CD4-positive, alpha-beta T cell treated with Interleukin-21 for 1 hour (primary cell): Measurements from ENCODE around the gene C22orf42.
A peak's percentile ranks its signal among the peaks of the same experiment; 100 is the strongest.

Experiments used
- DNase-seq: peaks from one replicate; pipeline ENCODE4 v3.0.0-alpha.2; 2020

The C22orf42 gene

DNA sequence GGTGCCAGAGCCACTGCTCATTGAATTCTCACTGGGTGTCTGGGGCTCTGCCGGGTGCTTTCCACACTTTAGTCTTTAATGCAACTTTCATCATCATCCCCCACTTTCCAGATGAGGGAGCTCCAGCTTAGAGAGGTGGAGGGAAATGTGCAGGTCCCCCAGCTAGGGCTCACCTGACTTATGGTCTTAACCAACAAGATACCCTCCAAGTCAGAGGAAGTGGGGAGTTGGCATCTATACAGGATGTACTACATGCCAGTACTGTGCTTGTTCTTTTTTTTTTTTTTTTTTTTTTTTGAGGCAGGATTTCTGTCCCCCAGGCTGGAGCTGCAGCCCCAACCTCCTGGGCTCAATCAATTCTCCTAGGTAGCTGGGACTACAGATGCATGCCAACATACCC is 26.3 kb downstream of the C22orf42 start:
- DNase-seq = no peak

- no peak for DNase-seq
Observed at GRCh38 chr22:32132126-32132525, 27.0 kb downstream of the C22orf42 start.

DNA sequence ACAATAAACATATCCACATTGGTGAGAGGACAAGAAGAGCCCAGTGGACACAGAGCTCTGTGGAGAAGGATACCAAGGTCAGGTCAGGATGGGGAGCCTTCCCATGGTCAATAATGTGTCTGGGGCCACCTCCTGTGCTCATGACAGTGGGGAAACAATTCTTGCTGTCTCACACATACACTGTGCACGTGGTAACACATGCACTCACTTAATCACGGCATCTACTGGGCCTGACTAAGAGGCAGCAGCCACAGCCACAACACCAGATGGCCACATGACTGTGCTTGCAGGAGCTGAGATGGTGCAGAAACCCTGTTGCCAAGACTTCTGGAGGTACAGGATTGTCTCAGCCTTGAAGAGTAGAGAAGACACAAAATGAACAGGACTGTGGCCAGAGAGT is 28.6 kb downstream of the C22orf42 start:
- DNase-seq = no peak

DNA sequence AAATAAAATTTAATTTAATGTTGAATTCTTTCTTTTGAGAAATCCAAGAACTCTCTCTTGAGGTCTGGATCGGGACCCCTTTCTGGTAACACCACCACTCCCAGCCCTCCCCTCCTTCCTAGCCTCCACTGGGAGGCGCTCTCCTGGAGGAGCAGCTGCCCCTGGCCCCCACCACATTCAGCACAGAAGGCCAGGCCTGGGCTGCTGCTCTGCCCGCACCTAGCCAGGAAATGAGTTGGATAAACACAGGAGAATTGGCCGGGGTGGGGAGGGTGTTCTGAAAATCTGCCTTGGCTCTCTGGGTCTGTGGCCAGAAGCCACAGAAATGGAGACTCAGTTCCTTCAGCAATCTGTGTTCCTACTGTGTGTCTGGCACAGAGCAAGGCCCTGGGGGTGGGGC is 31.2 kb downstream of the C22orf42 start:
- DNase-seq = no peak

- DNase-seq = no peak
Observed at GRCh38 chr22:32123657-32124056, 35.4 kb downstream of the C22orf42 start.

- DNase-seq = no peak
Observed at GRCh38 chr22:32122899-32123298, 36.2 kb downstream of the C22orf42 start.

DNA sequence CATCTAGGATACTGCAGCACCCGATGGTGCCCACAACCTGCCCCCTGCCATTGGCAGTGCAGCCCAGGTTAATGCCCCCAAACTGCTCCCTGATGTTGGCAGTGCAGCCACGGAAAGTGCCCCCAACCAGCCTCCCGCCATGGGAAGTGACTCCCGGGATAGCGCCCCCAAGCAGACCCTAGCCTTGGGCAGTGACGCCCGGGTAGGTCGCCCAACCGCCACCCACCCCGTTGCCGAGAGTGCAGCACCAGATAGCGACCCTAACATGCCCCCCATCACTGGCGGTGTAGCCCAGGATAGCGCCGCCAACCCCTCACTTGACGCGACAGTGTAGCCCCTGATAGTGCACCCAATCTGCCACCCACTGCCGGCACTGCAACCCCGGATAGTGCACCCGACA is 38.5 kb downstream of the C22orf42 start:
- DNase-seq = no peak

DNA sequence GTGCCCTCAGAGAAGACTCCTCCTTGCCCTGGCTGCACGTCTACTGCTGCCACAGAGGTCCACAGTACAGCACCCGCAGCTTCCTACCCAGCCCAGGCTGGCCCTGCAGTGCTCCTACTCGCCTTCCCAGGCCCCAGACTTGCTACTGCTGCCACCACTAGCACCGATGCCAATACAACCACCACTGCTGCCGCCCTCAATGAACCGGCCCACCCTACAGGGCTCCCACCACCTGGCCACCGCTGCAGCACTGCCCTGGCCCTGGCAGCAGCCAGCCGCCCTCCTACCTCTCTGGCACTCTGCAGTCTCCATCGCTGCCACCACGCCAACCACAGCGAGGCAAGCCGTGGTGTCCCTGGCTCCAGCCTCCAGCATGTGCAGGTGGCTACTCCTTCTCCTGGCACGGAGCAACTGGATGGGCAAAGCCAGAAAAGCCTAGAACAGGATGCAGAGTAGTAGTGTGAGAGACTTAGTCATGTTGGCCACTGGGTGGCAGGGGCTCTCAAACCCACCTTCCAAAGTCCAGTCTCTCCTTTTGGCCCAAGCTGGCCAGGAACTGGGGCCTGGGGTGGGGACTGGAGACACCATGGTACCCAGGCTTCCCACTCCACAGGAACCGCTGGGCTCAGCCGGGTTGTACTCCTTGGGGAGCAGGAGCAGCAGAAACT is 39.4 kb downstream of the C22orf42 start:
- DNase-seq = no peak

GRCh38 chr22:32112380-32112779 is 46.7 kb downstream of the C22orf42 start:
- no peak for DNase-seq

DNA sequence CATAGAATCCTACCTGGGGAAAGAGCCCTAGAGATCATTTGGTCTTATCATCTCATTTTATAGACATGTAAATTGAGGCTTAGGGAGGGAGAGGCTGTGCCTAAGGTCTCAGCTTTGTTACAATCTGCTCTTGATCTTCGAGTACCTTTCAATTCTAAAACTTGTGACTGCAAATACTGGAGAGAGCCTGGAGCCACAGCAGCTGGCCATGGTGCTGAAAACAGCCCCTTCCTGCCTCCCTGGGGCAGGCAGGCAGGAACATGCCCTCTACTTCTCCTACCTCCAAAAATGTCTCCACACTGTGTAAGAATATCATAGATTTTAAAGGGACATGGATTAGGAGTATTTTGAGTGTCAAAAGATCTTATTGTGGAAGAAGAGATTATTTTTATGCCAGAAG is 52.2 kb downstream of the C22orf42 start:
- no peak for DNase-seq

DNA sequence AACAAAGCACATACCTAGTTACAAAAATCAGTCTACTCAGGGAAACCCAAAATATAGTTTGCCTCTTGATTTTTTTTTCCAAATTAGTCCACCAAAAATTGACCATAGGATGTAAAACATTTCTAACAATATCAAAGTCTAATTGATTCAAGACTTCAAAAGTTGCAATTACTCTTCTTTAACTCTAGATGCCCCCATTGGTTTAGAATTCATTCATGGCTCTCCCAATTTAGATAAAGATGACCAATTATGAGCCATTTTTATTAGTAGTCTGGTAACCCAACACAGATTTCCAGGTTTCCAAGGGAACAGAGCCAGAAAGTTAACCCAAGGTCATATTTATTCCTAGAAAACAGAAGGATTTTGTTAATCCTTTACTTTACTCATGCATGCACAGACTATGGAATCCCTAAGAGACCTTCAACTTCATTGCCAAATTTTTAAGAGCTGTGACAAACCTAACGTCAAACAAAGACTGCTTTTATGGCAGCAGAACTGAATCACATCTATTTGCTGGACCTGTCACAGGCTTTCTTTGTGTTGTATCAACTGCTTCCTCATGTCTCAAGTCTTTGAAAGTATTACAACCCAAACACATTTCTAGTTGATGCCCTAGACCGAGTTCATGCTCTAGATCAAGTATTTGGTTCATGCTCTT is 55.3 kb downstream of the C22orf42 start:
- peak; percentile 39 for DNase-seq

DNA sequence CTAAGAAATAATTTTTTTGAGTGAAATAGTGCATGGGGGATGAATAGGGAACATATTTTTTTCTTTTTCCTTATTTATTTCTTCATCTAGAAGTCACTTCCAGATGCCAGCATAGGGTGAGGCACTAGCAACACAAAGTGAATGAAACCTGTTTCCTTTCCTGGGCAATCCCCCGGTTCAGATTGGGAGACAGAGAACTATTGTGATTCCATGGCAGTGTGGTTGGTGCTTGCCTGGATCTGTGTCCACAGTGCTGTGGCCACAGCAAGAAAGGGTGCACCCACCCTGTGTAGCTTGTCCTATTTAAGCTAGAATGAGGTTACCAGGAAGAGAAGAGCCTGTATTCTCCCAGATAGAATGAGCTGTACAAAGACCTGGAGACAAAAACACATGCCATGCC is 58.4 kb downstream of the C22orf42 start:
- no peak for DNase-seq
